Stimulated activated CD8-positive, alpha-beta memory T cell treated with anti-CD3 and anti-CD28 coated beads, Interleukin-4, amount 100 ng/mL, for 24 hours (primary cell): Measurements from ENCODE around the gene SAMMSON.

Source experiments
- DNase-seq: peaks from one replicate; pipeline ENCODE4 v3.0.0-alpha.2; 2020; ENCODE audit warnings: low read depth

Gene SAMMSON

DNA sequence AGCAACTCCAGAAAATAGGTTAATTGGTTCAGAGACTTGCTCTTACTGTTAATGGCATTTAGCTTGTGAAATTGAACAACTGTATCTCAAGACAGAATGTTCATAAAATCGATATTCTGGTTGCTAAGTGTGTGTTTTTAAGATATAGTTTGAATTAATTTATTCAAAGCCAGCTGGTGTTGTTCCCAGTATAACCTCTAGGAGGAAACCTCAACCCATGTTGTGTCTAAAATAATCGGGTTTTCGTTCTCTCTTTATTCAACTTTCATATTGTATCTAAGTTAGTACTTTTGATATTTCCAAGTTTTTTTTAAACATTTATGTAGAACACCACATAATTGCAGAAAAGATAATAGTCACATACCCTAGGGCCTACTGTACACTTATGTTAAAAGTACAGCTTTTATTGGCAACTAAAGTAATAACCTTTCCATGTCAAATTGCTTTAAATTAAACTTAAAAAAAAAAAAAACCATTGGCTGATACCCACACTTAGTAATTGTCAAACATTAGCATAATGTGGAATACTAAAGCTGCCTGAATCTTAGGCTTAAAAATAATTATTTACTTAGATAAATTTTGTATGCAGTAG lies 90.9 kb downstream of the SAMMSON start:
- no peak for DNase-seq

DNA sequence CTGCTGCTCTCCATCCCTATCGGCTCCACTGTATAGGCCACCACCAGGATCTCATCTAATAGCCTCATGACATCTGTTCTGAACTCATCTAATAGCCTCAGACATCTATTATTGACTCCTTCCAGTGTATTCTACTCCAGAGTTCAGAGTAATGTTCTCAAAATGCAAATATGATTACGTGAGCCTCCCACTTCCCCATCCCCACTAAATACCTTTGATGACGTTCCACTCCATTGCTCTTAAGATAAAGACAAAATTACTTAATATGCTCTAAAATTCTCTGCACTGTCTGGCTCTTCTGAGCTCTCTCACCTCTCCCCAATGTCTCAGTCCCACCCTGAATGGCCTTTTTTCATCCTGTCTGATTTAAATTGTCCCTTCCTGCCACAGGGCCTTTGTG lies 94.7 kb downstream of the SAMMSON start:
- DNase-seq, result no peak

DNA sequence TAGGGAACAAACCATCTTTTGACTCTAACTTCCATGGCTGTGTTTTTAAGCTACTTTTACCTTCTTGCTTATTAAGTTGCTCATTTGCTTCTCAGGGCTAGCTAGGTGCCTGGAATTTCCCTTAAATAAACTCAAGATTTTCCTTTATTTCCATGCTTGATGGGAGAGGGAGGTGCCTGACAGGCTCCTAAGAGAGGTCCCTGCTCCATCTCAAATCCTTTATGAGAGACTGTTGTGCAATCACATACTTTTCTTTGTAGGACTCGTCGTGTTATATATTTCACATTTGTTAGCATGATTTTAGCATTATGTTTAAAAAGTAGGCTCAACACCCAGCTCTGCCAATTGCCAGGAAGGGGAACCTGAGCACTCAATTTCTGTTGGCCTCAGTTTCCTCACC lies 95.7 kb downstream of the SAMMSON start:
- no peak for DNase-seq

DNA sequence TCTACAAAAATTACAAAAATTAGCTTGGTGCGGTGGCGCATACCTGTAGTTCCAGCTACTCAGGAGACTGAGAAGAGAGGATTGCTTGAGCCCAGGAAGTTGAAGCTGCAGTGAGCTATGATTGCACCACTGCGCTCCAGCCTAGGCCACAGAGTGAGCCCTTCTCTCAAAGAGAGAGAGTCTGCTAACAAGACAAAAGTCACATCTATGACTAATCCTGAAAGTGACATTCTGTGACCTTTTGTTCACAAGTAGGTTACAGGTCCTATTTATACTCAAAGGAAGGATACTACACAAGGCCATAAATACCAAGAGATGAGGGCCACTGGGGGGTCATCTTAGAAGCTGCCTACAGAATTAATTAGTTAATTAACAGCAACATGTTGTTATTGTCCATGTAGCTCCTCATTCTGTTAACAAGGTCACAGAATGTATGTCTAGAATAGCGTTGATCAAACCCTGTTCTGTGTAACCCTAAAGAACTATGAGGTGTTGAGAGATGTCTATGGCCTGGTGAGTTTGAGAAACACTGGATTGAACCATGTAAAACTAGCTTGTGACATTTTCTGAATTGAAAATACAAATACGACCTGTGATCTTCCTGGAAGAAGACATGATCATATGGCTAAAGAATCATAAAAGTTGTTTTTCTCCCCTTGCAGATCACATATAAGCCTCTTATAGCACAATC lies 97.0 kb downstream of the SAMMSON start:
- no peak for DNase-seq

DNA sequence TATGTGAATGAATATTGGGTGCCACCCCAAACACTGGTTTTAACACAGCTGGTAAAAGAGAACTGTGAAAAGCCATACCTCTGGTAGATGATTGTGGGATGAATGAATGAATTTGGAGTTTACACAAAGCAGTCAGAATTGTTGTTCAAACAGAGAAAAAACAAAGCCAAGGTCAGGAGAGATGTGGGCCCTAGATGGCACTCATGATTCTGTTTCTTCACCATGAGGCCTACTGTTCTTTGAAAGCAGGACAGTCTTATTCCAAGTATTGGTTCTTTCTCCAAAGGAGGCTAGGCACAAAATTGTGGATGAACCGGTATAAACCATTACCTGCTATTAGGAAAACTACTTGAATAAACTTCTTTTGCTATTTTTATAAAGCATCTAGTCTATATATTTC lies 97.6 kb downstream of the SAMMSON start:
- no peak for DNase-seq

DNA sequence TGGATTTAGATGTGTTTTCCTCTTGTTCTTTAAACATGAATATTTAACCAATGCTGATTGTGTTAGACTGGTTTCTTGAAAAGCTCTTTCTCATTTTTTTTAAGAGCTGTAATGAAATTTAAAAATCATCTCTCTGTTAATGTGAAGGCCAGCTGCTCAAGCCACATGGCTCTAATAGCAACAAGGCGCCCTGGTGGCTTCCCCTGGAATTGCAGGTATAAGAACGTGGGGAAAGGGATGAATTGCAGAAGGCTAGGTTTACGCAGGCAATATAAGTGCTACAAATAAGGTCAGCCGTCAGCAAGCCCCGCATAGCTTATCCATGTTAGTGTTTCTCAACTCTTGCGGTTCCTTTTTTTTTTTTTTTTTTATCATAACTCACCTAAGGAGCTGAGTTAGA lies 108.5 kb downstream of the SAMMSON start:
- DNase-seq, result no peak

DNA sequence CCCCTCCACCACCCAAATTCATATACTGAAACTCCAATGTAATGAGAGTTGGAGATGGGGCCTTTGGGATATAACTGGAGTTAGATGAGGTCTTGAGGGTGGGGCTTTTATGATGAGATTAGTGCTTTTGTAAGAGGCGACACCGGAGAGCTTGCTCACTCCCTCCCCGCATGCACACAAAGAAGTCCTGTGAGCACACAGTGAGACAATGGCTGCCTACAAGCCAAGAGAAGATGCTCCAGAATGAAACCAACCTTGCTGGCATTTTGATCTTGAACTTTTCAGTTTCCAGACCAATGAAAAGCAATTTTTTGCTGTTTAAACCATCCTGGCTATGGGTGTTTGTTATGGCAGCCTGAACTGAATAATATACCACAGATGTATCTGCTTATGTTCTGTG lies 109.0 kb downstream of the SAMMSON start:
- DNase-seq, result no peak

DNA sequence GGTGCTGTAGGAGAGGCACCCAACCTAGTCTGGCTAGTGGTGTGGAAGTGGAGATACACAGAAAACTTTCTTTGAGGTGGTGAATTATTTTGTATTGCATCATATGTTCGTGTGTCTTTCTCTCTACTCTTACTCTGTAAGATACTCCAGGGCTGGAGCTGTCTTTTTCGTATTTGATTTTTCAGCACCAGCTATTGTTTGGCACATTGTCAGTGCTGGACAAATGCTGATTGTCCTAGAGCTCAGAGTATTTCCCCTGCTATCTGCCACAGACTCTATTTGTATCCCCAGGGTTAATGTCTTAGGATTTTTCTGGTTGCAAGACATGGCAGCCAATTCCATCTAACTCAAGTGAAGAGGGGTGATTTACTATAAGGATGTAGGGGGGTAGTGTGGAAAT lies 110.5 kb downstream of the SAMMSON start:
- DNase-seq, result no peak

DNA sequence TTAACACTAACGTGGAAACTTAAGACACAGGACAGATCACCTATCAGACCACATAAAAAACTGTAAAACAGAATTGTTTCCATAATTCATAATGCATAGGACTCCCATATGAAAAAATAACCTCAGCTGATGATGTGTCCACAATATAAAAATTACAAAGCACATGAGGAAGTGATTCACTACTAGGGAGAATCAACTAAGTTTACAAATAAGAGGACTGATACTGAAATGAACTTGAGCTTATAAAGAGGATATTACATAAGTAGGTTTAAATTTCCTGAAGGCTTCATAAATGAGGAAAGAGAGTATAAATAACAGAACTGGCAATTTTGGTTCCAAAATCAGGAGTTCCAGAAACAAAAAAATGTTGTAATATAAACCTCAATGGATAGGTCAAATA lies 111.9 kb downstream of the SAMMSON start:
- DNase-seq, result no peak

DNA sequence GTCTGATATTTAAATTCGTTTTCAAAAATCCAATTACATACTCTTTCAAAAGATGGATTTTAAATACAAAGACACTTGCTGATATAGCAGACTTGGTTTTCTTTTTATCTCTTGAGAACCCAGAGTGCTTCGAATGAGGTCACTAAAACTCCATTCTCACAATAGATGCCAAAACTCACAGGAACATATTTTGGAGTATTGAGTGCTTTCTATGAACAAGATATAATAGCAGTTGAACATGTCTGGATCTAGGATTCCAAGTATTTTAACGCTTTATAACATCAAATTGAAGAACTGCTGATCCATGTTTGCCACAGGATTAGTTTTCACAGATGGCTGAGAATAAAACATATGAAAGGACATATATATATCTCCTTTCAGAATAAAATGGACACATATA lies 113.2 kb downstream of the SAMMSON start:
- no peak for DNase-seq

DNA sequence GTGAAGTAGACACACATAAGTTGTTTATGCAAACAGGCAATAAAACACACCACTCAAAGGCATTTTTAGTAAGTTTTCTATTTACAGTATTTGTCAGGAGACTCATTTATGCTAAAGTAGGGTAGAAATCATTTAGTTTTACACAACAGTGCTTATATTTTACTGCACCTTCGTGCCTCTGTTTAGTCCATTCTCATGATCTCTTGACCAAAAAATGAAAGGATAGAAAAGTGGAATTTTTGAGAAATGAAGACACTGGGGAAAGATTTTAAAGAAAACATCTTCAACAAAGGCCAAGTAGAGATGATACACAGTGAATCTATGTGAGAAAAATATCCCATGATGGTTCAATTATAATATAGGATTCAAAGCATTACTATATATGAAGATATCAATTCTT lies 114.9 kb downstream of the SAMMSON start:
- no peak for DNase-seq

DNA sequence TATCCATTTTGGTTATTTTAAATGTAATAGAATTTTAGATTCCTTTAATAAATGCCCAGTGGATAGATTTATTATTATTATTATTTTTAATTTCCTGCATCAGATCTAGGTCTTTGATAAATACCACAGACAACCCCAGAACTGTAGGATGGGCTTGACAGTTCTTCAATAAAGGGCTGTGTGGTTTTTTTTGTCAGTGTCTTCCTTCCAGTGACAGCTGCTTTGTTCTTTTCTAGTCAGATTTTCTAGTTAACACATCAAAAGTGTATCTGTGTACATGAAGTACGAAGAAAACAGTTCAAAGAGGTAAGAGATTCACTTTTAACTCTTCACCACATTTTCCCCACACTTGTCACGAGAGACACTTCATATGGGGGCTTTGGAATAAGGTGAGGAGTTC lies 120.3 kb downstream of the SAMMSON start:
- DNase-seq, result no peak
